Gastroesophageal sphincter (tissue), 4 donors: ENCODE data around the gene CFTR. TPM values are rescaled to one million over a fixed set of nuclear protein-coding genes. Genes with fewer than 3 reads are reported as not detected.

Source experiments
- ATAC-seq: fragments of 150-250 bp; one replicate; pipeline ENCODE4 v1.9.1; 2016; ENCODE audit warnings: mild to moderate bottlenecking, moderate library complexity
- H3K27ac ChIP-seq, 4 donors: fragments of 200-600 bp; sonication (generic) in 3 of 4; 1 replicate in 3 of 4; 2 replicates in 1 of 4; pipeline ENCODE4 v1.5.1; 2016 to 2019
- H3K27me3 ChIP-seq: fragments of 200-600 bp; sonication (generic); one replicate; pipeline ENCODE4 v1.5.1; 2019
- H3K36me3 ChIP-seq, 2 donors: fragments of 200-600 bp; sonication (generic); one replicate each; pipeline ENCODE4 v1.5.1; 2019; ENCODE audit warnings: control low read depth in 1 of 2
- H3K4me1 ChIP-seq, 3 donors: fragments of 200-600 bp; sonication (generic); 1 replicate in 2 of 3; 2 replicates in 1 of 3; pipeline ENCODE4 v1.5.1; 2016 to 2019; ENCODE audit warnings: control low read depth in 2 of 3
- H3K4me3 ChIP-seq, 2 donors: fragments of 200-600 bp; sonication (generic); one replicate each; pipeline ENCODE4 v1.5.1; 2019; ENCODE audit warnings: mild to moderate bottlenecking in 1 of 2, moderate library complexity in 1 of 2
- H3K9me3 ChIP-seq, 3 donors: fragments of 200-600 bp; sonication (generic); one replicate each; pipeline ENCODE4 v1.5.1; 2017 to 2019; ENCODE audit warnings: control low read depth in 2 of 3
- CTCF ChIP-seq, 4 experiments: fragments of 200-600 bp in 2 of 4; fragments of 450-650 bp in 2 of 4; sonication (generic) in 1 of 4; IDR thresholded peaks; one replicate each; pipeline ENCODE4 v1.5.1; 2017 to 2019; ENCODE audit warnings: antibody characterized with exemption in 4 of 4, mild to moderate bottlenecking in 2 of 4, moderate library complexity in 2 of 4
- EP300 ChIP-seq: sonication (generic); formaldehyde crosslinking; IDR thresholded peaks from one replicate; pipeline ENCODE4 v1.6.1; 2017; ENCODE audit warnings: antibody characterized with exemption, mild to moderate bottlenecking
- POLR2A ChIP-seq, 2 donors: fragments of 450-650 bp; IDR thresholded peaks; one replicate each; pipeline ENCODE4 v1.6.1; 2017; ENCODE audit warnings: antibody characterized with exemption in 2 of 2, mild to moderate bottlenecking in 2 of 2, moderate library complexity in 1 of 2
- POLR2AphosphoS5 ChIP-seq: sonication (generic); formaldehyde crosslinking; IDR thresholded peaks from one replicate; pipeline ENCODE4 v1.6.1; 2017; ENCODE audit warnings: antibody characterized with exemption
- WGBS, 2 donors: methylation state at CpG; one replicate each; pipeline ENCODE4 v1.1.5; 2018; ENCODE audit warnings: low coverage in 1 of 2; 5-methylcytosine and 5-hydroxymethylcytosine counted together
- total RNA-seq, 4 donors: library from RNA; depleted of rRNA; stranded (reverse); fragments of >200 nt; gene quantifications; one replicate each; pipeline ENCODE4 v1.1.0, GENCODE V29; 2016

The CFTR gene
- total RNA-seq, 4 donors from 2014 or later: 1.9 TPM; not detected in 3

DNA sequence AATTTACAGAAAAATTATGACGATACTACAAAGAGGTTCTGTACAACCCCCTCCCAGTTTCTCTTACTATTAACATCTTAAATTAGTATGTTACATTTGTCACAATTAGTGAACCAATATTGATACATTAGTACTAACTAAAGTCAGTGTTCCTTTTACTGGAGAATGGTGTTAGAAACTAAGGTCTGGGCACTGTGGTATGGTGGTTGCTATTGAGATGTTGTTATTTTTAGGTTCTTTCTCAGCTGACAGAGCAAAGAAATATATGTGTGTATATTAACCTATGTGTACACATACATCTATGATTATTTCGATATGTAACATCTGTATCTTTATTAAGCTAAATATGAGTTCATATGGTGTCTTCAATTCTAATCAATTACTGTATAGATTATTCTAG is 11.7 kb upstream of the CFTR start:
- 82 to 90% methylated on average over 2 of the region's 2 CpGs for WGBS, 2 donors
- no peak for ATAC-seq
- TF ChIP-seq POLR2AphosphoS5 (no peak), EP300 (no peak), CTCF (IDR thresholded peaks at IDR 0.05) (no peak), POLR2A (IDR thresholded peaks at IDR 0.05) (no peak)
- Histone ChIP-seq H3K4me3 (no peak overlapping the region), H3K27ac (no peak overlapping the region), H3K36me3 (no peaks in the 10 kb centered on the region), H3K4me1 (no peaks in the 10 kb centered on the region), H3K27me3 (no peaks in the 10 kb centered on the region), H3K9me3 (no peaks in the 10 kb centered on the region)

DNA sequence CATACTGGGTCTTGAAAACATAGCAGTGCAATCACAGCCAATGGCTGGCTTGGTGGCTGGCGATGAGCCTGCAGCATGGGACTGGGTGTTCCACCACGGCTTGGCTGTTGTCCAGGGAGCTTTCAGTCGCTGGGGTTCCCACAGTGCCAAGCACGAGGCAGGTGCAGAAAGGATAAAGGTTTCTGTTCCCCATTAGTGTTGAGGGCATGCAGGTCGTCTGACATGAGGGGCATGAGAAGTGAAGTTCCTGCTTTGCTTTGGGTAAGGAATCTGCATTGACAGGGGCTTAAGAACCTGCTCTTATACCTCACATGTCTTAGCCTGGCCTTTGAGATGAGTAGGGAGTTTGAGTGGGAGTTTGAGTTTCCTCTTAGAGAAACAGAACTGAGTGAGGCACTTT is 9.0 kb upstream of the CFTR start:
- ATAC-seq: no peak

GRCh38 chr7:117472335-117472734 is 7.5 kb upstream of the CFTR start:
- H3K4me1 ChIP-seq: no peaks in the 10 kb centered on the region
- TF ChIP-seq POLR2A (IDR thresholded peaks at IDR 0.05) (no peak), POLR2AphosphoS5 (no peak)
- no peak for ATAC-seq

More for the DNA sequence above, 9.0 kb upstream of the CFTR start:
- no peak overlapping the region for H3K4me3 ChIP-seq
- no peaks in the 10 kb centered on the region for H3K27me3 ChIP-seq
- no peaks in the 10 kb centered on the region for H3K4me1 ChIP-seq
- H3K27ac ChIP-seq: no peak overlapping the region
- H3K36me3 ChIP-seq: no peaks in the 10 kb centered on the region
- no peaks in the 10 kb centered on the region for H3K9me3 ChIP-seq
- TF ChIP-seq CTCF (IDR thresholded peaks at IDR 0.05) (no peak), POLR2AphosphoS5 (no peak), POLR2A (IDR thresholded peaks at IDR 0.05) (no peak), EP300 (no peak)
- 62% methylated on average over 5 of the region's 5 CpGs; no CpG with 5 or more reads in 1 of the 2 donors for WGBS, 2 donors

GRCh38 chr7:117476557-117477215 is 3.1 kb upstream of the CFTR start:
- no peak overlapping the region for H3K4me3 ChIP-seq
- no peaks in the 10 kb centered on the region for H3K9me3 ChIP-seq
- 68 to 86% methylated on average over 3 to 4 of the region's 4 CpGs for WGBS, 2 donors
- ATAC-seq: no peak
- H3K27ac ChIP-seq: no peak overlapping the region
- H3K27me3 ChIP-seq: peaks cover 11% of the 10 kb centered on the region
- no peaks in the 10 kb centered on the region for H3K36me3 ChIP-seq
- TF ChIP-seq CTCF (IDR thresholded peaks at IDR 0.05) (no peak), POLR2AphosphoS5 (no peak), POLR2A (IDR thresholded peaks at IDR 0.05) (no peak), EP300 (no peak)
- peaks cover 0 to 10% (median 0%) of the 10 kb centered on the region in 3 donors for H3K4me1 ChIP-seq

More at GRCh38 chr7:117472335-117472734, 7.5 kb upstream of the CFTR start:
- no peak overlapping the region for H3K27ac ChIP-seq
- H3K9me3 ChIP-seq: no peaks in the 10 kb centered on the region
- H3K36me3 ChIP-seq: no peaks in the 10 kb centered on the region
- no peak overlapping the region for H3K4me3 ChIP-seq
- no peaks in the 10 kb centered on the region for H3K27me3 ChIP-seq

DNA sequence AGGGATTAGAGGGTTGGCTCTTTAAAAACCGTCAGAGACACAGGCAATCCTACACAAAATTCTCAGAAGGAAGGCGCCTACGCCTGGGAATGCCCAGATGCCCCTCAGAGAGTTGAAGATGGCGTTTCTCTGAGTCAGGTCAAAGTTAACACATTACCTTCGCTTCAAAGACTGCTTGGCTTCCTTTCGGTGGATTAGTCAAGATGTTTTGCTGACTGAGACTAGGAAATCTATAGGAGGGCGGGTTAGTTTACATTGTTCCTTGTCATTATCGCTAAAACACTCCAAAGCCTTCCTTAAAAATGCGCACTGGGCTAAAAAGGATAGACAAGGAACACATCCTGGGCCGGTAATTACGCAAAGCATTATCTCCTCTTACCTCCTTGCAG is 995 bp upstream of the CFTR start:
- Histone ChIP-seq H3K4me3 (no peak overlapping the region), H3K36me3 (no peaks in the 10 kb centered on the region), H3K27me3 (peaks cover 17% of the 10 kb centered on the region), H3K9me3 (no peaks in the 10 kb centered on the region), H3K4me1 (peaks cover 0 to 10% (median 0%) of the 10 kb centered on the region in 3 donors), H3K27ac (no peak overlapping the region)
- 51 to 53% methylated on average over 10 to 11 of the region's 11 CpGs for WGBS, 2 donors
- no peak for ATAC-seq
- TF ChIP-seq POLR2A (IDR thresholded peaks at IDR 0.05) (no peak), EP300 (no peak), CTCF (IDR thresholded peaks at IDR 0.05) (no peak), POLR2AphosphoS5 (no peak)
